GM06990 (cell line): ENCODE data around the gene TRAF5.

Source experiments
- DNase-seq: peaks from one replicate; pipeline ENCODE4 v3.0.0-alpha.2; 2011; ENCODE audit not compliant: insufficient read length; ENCODE audit errors: extremely low read depth
- H3K27me3 ChIP-seq: replicated peaks from 2 replicates; pipeline ENCODE4 v1.6.0; 2011; ENCODE audit warnings: low read length; ENCODE audit not compliant: control insufficient read depth, insufficient read depth
- H3K36me3 ChIP-seq: 2 replicates; pipeline ENCODE4 v1.5.1; 2011; ENCODE audit warnings: low read length; ENCODE audit not compliant: control insufficient read depth, insufficient read depth
- H3K4me3 ChIP-seq: replicated peaks from 2 replicates; pipeline ENCODE4 v1.5.1; 2011; ENCODE audit warnings: low read depth, mild to moderate bottlenecking, control low read depth, low read length
- CTCF ChIP-seq: IDR thresholded peaks from 2 replicates; pipeline ENCODE4 v1.5.1; 2011; ENCODE audit warnings: low read length, control low read depth, mild to moderate bottlenecking, inconsistent platforms; ENCODE audit not compliant: insufficient read depth, poor library complexity, severe bottlenecking

TRAF5 gene

GRCh38 chr1:211333906-211334305 lies 7.3 kb downstream of the TRAF5 start:
- H3K27me3 ChIP-seq: no peaks in the 10 kb centered on the region
- H3K4me3 ChIP-seq: no peak overlapping the region
- H3K36me3 ChIP-seq: peaks cover 3% of the 10 kb centered on the region; the same call in 1 of the 2 replicates
- no peak for DNase-seq
- TF ChIP-seq CTCF: no peak

DNA sequence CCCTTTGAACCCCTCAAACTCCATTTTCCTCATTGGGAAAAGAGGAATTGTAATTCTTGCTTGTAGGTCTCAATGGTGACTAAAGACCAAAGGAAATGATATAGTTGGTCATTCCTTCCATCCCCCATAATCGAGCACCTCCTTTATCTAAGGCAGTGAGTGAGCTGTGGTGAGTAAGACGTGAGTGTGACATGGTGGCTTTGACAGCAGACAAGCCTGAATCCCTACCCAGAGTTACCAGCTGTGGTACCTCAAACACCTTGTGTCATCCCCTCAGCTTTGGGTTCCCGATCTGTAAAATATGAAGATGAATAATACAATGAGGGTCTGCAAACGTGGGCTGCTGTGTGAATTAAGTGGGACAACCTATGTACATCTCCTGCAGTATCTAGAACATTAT lies 8.4 kb downstream of the TRAF5 start:
- Histone ChIP-seq H3K4me3 (no peak overlapping the region), H3K36me3 (peaks cover 3% of the 10 kb centered on the region; the same call in 1 of the 2 replicates), H3K27me3 (no peaks in the 10 kb centered on the region)
- no peak for TF ChIP-seq CTCF
- no peak for DNase-seq

GRCh38 chr1:211335522-211336157 lies 9.0 kb downstream of the TRAF5 start:
- no peaks in the 10 kb centered on the region for H3K27me3 ChIP-seq
- peaks cover 3% of the 10 kb centered on the region; the same call in 1 of the 2 replicates for H3K36me3 ChIP-seq
- peak; percentile 60 for DNase-seq
- peak overlapping the region; percentile 13 for H3K4me3 ChIP-seq
- TF ChIP-seq CTCF: no peak

DNA sequence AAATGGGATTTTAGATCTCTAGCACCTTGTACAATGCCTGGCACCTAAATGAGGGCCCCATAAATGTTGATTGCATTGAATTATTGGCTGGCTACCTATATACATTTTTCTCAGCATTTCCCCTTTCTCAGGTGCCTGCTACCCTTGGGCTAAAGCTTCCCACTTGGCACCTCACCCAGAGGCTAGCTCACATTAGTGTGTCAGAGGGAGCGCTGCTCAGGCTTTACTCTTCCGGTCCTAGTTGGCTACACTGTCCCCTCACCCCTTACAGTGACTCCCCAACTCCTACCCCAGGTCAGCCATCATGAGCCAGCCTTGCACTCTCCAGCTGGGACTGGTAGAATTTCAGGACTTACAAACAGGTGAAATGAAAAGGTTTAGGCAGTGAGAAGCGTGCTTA lies 9.5 kb downstream of the TRAF5 start:
- no peak for DNase-seq
- H3K4me3 ChIP-seq: peak overlapping the region; percentile 6
- H3K36me3 ChIP-seq: peaks cover 3% of the 10 kb centered on the region; the same call in 1 of the 2 replicates
- no peak for TF ChIP-seq CTCF
- no peaks in the 10 kb centered on the region for H3K27me3 ChIP-seq

- no peak for DNase-seq
- peaks cover 3% of the 10 kb centered on the region; the same call in 1 of the 2 replicates for H3K36me3 ChIP-seq
- TF ChIP-seq CTCF: no peak
- H3K4me3 ChIP-seq: no peak overlapping the region
- no peaks in the 10 kb centered on the region for H3K27me3 ChIP-seq
Measured at GRCh38 chr1:211336775-211337174, 10.1 kb downstream of the TRAF5 start.
